Endothelial cell of umbilical vein (primary cell): Measurements from ENCODE around the gene HDLBP.

Experiments
- CTCF ChIP-seq, 2 donors: IDR thresholded peaks; 1 replicate in 1 of 2; 2 replicates in 1 of 2; pipeline ENCODE4 v1.5.1; 2011; ENCODE audit warnings: low read length in 2 of 2, mild to moderate bottlenecking in 2 of 2, moderate library complexity in 2 of 2, control low read depth in 1 of 2, inconsistent platforms in 1 of 2, low read depth in 1 of 2; ENCODE audit not compliant: insufficient read depth in 1 of 2; ENCODE audit errors: extremely low read depth in 1 of 2
- EZH2 ChIP-seq: IDR thresholded peaks from 2 replicates; pipeline ENCODE4 v1.6.1; 2012; ENCODE audit warnings: borderline replicate concordance, low read depth, mild to moderate bottlenecking, moderate library complexity, low read length, inconsistent platforms; ENCODE audit not compliant: severe bottlenecking
- POLR2A ChIP-seq: IDR thresholded peaks from 2 replicates; pipeline ENCODE4 v1.6.1; 2012; ENCODE audit warnings: low read depth, mild to moderate bottlenecking, control low read depth, low read length
- POLR2AphosphoS5 ChIP-seq: IDR thresholded peaks from 2 replicates; pipeline ENCODE4 v1.6.1; 2012; ENCODE audit warnings: low read depth, mild to moderate bottlenecking, control low read depth, low read length, moderate library complexity; ENCODE audit not compliant: insufficient read depth

DNA sequence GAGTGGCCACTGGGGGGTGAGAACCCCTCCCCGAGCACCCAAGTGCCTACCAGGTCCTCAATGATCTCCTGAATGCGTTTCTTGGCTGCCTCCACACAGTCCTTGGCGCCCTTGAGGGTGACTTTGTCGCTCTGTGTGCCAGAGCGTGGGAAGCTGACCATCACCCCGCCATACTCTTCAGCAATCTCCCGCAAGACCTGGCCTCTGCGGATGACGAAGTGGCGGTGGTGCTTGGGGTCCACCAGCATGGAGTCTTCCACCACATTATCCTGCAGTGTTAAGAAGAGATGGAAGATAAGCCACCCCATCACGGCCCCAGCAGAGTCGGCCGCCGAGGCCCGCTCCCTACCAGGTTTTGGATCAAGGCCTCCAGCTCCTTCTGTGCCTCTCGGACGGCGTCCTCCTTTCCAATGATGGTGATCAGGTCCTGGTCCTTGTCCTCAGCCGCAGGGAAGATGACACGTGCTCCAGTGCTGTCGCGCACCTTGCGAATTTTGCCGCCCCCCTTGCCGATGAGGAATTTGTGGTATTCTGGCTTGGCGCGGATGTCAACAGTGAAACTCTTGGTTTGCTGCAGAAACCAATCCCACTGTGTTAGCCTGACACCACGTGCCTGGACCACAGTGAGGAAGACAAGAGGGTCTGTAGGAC lies 75.8 kb downstream of the HDLBP start:
- no peak for TF ChIP-seq EZH2
- no peak for TF ChIP-seq CTCF (IDR thresholded peaks at IDR 0.05; ENCODE audit: extremely low read depth in 1 of 2, insufficient read depth in 1 of 2, low read depth in 1 of 2, low read length in 2 of 2)
- TF ChIP-seq POLR2A: no peak
- TF ChIP-seq POLR2AphosphoS5: no peak
